NCI-H510A (cell line): ENCODE measurements around the gene PLEKHM2.

Source experiments
- DNase-seq: peaks from one replicate; lab custom pipeline; 2025; lab: John Stamatoyannopoulos, UW

PLEKHM2 gene

DNA sequence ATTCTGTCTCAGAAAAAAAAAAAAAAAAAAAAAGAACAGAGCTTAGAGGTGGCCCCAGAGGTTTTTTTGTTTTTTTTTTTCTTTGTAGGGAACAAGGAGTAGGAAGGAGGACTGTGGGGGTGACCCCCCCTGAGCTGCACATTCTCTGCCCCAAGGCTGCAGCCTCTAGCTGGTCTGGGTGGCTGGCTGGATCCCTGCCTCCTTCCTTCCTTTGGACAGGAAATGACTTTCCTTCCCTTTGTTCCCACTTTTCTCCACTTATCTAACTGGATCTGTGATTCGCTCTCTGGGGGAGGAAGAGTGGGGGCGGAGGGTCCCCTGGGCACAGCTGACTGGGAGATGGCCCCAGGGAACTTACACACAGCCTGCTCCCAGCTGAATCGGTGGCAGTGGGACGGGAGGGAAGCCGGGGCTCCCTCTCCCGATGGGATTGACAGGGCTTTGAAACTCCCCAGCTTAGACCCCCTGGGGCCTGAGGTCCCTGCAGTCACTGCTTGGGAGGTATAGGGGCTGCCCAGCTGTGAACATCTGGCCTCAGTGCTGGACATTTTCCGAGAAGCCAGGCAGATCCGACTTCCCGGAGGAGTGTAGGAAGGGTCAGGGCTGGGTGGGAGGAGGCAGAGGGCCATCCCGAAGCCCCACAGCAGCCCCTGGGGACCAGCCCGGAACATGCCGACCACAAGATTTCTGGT lies 76.5 kb downstream of the PLEKHM2 start:
- DNase-seq = no peak

DNA sequence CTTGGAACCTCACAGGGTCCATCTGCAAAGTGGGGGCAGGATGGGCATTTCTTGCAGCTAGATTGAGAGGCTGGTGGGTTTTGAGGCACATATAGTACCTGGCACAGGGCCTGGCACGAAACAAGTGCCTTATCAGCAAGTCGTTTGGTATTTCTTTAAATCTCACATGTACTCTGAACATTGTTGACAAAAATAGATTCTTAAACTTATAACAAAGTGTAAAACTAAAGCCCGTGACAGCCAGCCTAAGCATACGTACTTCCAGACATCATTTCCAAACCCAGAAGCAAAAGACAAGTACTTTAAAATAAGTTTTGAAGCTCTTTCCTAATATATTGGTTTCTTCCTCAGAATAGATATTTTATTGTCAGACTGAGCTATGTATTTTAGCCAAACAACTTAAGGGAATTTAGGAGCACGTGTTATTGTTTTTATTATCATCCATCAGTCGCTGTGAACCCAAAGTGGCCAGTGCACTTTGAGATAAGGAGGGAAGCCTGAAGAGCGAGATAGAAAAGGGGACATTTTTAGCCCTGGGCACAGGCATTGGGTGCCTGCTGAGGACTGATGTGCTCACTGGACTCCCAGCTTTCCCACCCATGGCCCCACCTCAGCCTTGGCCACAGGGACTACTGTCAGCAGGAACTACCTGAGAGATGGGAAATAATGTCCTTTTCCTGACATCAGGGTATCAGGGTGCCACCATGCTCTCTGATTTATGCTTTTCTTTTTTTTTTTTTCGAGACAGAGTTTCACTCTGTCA lies 77.4 kb downstream of the PLEKHM2 start:
- DNase-seq = no peak

DNA sequence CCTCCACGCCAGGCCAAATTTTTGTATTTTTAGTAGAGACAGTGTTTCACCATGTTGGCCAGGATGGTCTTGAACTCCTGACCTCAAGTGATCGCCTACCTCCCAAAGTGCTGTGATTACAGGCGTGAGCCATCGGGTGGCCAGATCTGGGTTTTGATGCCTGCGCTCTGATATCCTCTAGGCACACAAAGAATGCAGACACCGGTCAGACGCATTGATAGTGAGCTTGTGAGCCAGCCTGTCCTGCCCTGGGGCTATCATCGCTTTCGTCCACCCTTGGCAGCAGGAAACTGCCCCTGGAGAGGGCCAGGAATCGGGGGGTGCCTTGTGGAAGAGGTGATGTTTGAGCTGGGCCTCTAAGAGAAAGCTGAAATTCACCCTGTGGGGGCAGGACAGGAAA lies 78.4 kb downstream of the PLEKHM2 start:
- no peak for DNase-seq

DNA sequence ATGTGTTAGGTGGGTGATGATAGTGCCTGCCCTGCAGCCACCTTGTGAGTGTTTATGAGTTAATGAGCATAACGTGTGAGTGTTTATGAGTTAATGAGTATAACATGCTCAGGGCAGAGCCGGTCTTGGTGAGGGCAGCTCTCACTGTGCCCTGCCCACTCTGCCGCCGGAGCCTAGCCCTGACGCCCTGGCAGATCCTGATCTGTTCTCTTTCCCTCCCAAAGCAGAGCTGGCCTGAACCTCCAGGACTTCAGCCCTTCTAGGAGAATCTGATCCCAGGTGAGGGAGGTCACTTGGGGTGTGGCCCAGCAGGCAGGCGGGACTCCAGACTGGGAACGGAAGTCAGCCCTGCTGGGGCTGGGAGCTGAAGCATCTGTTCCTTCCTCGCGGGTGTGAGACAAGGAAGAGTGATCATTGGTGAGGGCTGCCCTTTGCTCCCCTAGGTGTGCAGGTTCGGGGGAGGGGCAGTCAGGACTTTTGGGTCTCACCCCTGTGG lies 80.2 kb downstream of the PLEKHM2 start:
- peak; percentile 48 for DNase-seq

DNA sequence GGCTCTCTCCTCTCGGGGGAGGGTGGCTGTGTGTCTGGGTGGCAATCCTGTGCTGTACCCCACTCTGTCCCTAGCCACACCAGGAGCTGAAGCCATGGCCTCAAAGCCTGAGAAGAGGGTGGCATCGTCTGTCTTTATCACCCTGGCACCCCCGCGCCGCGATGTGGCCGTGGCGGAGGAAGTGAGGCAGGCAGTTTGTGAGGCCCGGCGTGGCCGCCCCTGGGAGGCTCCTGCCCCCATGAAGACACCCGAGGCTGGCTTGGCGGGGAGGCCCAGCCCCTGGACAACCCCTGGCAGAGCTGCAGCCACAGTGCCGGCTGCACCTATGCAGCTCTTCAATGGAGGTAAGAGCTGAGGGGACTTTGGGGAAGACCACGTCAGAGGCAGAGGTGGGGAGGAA lies 80.8 kb downstream of the PLEKHM2 start:
- no peak for DNase-seq

DNA sequence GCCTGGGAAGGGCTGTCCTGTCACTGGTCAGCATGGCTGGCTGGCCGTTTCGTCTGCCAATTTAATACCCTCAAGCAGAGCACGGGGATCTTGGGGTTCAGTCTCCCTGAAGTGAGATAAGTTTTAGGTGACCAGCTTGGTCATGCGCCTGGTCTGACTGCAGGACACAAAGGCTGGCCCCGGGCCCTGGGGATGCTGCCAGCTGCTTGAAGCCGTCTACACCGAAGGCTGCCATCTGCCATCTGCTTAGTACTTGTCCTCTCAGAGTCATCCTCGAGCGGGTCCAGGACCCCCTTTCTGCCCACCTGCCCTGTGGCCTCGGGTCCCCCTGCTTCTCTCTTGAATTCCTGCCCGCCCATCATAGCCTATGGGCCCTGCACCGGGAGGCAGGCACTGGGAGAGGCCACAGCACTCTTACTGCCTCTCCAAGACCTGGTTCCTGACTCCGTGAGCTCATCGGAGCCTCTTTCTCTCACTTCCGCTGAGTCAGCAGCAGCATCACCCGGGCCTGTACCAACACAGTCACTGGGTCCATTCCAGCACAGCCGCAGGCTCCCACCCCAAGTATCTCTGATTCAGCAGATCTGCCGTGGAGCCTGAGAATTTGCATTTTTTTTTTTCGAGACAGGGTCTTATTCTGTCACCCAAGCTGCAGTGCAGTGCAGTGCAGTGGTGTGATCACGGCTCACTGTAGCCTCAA lies 81.5 kb downstream of the PLEKHM2 start:
- DNase-seq = no peak

DNA sequence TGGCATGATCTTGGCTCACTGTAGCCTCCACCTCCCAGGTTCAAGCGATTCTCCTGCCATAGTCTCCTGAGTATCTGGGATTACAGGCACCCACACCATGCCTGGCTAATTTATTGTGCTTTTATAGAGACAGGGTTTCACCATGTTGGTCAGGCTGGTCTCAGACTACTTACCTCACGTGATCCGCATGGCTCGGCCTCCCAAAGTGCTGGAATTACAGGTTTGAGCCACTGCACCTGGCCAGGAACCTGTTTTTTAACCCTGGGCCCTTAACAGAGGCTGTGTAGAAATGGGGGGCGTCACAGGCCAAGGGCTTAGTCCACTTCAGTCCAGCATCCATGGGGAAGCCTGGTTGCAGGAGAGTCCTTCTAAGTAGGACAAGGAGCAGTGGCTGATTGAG lies 83.8 kb downstream of the PLEKHM2 start:
- no peak for DNase-seq

DNA sequence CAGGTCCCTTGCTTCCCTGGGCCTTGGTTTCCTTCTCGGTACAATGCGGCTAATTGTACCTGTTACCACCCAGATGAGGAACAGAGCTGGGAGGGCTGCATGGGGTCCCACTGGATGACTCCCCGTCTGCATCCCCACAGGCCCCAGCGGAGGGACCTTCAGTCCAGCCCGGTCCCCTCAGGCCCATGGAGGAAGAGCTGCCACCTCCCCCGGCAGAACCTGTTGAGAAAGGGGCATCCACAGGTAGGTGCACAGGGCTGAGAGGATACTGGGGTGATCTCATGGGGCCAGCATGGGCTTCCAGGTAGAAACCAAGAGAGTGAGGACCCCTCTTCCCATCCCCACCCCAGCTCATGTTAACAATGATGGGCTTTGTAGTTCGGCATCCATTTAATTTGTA lies 84.3 kb downstream of the PLEKHM2 start:
- DNase-seq = no peak

DNA sequence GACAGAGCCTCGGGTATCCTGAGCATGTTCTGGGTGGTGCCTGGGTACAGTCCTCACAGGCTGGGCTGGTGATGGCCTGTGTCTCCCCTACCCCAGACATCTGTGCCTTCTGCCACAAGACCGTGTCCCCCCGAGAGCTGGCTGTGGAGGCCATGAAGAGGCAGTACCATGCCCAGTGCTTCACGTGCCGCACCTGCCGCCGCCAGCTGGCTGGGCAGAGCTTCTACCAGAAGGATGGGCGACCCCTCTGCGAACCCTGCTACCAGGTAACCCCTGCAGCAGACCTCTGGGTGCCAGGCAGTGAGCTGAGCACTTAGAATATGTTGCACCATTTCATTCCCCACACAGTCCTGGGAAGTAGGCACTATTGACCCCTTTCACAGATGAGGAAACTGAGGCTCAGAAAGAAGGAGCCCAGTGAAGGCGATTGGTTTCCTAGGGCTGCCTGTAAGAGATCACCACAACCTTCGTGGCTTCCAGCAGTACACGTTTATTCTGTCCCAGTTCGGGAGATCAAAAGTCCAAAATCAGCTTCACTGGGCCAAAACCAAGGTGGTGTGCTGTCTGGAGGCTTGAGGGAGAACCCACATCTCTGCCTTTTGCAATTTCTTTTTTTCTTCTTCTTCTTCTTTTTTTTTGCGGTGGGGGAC lies 86.3 kb downstream of the PLEKHM2 start:
- no peak for DNase-seq

DNA sequence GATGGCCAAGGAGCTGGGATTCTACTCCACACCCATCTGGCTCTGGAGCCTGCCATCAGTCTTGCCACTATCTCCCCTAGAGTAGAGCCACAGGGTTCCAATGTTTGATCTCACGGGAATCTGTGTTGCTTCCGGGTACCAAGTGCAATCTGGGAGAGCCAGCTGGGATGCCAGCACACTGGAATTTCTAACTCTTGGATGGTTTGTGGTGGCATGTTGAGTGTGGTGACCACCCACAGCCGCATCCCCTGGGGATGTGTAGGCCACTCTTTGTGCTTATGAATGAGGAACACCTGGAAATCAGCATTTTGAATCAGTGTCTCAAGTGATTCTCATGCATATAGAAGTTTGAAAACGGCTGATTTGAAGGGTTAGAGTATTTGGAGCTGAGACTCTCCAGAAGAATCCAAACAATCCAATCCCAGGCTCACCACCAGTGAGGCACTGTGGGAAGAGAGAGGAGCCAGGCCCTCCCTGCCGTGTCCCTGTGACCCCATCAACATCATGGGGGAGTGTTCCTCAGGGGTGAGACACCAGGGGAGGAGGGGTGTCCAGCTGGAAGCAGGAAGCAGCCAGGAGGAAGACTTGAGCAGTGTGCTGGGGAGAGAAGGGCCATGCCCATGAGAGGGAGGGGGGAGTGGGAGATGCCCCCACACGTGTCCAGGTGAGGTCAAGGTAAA lies 87.9 kb downstream of the PLEKHM2 start:
- DNase-seq = no peak

DNA sequence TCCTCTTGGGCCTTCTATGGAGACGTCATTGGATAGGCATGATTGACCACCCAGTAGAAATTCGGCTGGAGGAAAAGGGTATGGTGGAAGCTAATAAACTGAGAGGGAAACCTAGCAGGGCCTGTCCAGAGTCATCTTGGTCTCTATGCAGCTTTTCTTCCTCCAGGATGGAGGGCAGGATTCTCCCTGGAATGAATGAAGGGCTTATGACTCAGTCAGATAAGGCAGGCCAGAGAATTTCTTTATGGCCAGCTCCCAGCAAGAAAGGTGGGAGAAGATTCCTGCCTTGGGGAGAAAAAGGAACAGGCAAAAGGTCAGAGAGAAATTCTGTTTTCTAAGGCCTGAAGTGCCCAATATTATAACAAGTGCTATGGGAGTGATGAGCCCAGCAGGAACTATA lies 91.6 kb downstream of the PLEKHM2 start:
- DNase-seq = no peak

DNA sequence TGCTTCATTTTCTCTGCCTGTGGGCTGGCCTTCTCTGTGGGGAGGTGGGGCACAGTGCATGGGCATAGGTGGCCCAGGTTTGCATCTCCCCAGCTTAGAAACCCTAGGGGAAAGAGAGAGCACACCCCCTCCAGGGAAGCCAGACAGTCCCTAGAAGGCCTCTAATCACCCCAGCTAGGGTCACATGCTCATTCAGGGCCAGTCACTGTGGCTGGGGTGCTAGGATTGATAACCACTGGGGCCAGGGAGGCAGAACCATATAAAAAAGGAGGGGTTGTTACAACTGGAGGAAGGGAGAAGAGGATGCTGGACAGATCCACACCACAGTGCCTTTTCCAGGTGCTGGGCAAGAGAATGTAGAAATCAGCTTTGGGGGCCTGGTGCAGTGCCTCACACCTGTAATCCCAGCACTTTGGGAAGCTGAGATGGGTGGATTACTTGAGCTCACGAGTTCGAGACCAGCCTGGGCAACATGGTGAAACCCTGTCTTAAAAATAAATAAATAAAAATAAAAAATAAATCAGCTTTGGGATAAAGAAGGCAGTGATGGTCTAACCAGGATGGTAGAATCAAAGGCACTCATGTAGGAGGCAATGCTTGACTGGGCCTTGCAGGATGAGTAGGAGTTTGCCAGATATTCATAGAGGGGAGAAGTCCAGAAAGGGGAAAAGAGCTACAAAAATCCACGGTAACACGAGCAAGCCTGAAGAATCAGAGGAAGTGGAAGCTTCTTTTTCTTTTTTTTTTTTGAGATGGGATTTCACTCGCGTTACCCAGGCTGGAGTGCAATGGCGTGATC lies 94.0 kb downstream of the PLEKHM2 start:
- no peak for DNase-seq
